Stimulated activated CD8-positive, alpha-beta memory T cell treated with anti-CD3 and anti-CD28 coated beads, Interleukin-12 subunit alpha, Interleukin-12 subunit beta, amount 100 ng/mL, for 4 hours (primary cell): Measurements from ENCODE around the gene MAP2K3.

Experiments
- DNase-seq: peaks from one replicate; pipeline ENCODE4 v3.0.0-alpha.2; 2020; ENCODE audit warnings: low read depth

Gene MAP2K3

DNA sequence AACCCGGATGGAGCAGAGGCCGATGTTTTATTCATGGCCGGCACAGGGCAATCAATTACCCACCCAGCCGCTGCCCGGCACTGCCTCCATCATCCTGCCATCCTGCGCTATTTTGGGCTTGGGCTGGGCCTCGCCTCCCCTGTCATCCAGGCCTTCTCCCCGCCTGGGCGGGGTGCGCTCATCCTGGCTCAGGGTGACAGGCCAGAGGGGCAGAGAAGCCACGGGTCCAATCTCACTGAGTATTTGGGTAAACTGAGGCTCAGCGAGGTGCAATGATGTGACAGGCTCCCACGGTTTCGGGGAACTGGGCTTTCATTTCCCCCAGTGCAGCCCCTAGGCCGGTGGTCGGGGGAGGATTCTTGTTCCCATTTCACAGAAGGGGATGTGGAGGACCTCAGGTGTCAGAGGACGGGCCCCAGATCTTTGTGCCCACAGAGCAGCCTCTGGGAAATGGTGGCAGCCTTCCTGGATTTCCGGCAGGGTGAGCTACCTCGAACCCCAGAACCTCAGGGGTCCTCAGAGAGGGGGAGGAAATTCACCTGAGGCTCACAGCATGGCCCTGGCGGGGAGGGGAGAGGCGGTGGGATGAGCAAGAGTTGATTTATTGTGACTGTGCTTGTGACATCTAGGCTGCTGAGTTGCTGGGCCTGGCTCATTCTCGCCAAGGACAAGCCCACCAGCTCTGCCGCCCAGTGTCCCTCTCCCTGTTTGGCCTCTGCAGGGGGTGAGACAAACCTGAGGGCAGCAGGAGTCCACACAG is 67.9 kb downstream of the MAP2K3 start:
- DNase-seq, result no peak

DNA sequence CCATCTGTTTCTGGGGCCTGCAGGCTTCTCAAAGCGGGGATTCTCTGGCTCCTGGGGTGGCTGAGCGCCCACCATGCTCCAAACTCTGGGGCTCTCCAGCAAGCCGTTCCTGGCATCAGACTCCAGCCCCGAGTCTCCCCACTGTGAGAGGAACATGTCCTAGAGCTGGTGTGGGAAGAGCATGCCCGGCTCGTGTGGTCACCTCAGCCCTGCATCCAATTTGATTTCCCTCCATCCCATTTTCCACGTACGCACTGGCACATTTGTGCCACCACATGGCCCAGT is 68.4 kb downstream of the MAP2K3 start:
- DNase-seq, result no peak

DNA sequence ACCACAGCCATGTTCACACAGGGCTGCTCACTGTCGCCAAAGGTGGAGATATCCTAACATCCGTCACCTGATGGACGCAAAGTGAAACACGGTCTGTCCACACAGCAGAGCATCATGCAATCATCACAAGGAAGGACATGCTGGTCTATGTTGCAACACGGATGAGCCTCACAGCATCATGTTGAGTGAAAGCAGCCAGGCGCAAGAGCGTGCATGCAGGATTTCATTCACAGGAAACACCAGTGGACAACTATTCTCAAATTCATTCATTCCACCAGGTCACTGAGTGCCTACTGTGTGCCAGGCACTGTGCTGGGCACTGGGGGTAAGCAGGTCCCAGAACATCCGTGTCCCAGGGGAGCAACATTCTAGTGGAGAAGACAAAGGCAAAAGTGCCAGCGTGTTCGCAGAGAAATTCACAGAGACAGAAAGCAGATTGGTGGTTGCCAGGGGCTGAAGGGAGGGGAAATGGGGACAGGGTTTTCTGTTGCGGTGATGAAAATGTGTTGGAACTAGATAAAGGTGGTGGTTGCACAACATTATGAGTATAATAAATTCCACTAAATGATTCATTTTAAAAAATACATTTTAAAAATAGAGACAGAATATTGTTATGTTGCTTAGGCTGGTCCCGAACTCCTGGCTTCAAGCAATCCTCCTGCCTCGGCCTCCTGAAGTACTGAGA is 69.0 kb downstream of the MAP2K3 start:
- no peak for DNase-seq

DNA sequence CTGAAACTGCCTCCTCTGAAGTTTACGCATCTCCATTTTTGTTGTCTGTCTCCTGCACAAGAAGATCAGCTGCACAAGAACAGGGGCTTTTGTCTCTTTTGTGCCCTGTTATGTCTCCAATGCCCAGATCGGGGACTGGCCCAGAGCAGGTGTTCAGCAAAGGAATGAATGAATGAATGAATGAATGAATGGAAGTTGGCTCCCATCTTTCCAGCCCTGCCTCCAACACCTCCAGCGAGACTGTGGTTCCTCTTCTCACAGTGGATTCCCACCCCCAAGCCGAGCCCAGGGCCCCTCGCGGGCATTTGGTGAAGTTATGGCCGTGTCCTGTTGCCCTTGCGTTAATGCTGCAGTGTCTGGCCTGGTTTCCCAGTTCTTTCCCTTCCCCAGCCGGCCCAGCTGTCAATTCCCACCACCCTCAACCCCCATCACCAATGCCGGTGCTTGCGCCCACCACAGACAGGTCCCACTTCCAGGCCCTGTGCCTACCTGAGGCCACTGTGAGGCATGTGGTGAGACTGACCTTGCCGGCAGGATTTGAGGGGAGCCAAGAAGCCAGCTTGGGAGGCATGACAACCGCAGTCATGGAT is 70.4 kb downstream of the MAP2K3 start:
- DNase-seq, result no peak

- DNase-seq, result no peak
These were observed 71.1 kb downstream of the MAP2K3 start for GRCh38 chr17:21355586-21355985.

DNA sequence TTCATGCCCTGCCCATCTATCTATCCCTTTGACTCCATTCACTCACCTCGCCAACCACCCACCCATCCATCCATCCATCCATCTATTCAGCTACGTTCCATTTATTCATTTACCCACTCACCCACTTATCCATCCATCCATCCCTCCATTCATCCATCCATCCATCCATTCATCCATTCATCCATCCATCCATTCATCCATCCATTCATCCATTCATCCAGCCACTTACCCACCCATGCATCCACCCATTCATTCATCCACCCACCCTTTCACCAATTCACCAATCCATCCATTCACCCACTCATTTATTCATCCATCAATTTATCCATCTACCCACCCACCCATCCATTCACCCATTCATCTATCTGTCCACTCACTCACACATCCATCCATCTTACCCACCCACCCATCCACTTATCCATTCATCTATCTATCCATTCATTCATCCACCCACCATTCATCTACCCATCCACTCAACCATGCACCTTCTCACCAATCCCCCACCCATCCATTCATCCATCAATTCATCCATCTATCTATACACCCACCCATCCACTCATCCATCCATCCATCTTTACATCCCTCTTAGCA is 72.1 kb downstream of the MAP2K3 start:
- no peak for DNase-seq

- DNase-seq, result no peak
These were observed 72.8 kb downstream of the MAP2K3 start for GRCh38 chr17:21357281-21357680.

DNA sequence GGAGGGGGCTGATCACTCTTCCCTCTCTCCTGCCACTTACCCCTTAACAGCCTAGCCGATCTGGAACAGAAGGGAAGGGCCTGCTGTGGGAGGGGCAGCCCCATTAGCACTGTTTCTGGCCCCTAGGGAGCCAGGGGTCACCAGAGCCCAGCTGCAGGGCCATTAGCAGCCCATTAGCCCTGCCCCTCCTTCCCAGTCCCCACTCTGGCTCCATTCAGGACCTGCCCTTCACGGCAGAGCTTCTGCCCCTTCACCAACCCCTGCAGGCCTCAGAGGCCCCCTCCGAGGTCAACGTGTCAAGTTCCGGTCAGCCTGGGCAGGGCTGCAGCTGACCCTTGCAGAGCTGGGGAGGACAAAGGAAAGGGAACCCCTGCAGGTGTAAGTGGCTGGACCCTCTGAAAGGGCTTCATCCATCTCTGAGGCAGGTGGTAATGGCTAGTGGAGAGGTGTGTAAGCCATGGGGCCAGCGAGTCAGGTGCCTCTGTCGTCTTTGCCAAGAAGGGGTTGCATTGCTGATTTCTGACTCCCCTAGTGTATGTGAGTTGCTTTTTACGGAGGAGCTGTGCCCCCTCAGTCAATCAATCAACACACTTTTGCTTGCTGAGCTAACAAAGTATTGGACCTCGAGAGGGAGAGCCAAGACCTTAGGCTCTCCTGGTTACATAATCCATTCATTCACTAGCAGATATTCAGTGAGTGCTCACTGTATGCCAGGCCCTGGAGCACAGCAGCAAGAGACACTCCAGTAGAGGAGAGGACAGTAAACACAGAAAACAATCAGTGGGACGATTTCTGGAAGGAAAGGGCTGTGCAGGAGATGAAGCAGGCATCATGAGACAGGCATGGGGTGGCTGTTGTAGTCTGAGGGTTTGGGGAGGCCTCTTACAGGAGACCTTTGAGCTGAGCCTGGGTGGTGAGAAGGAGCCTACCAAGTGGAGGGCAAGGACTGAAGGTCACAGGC is 73.5 kb downstream of the MAP2K3 start:
- DNase-seq, result no peak

GRCh38 chr17:21358682-21359482 is 74.4 kb downstream of the MAP2K3 start:
- DNase-seq, result no peak

- DNase-seq, result no peak
These were observed 75.0 kb downstream of the MAP2K3 start for GRCh38 chr17:21359483-21359840.

DNA sequence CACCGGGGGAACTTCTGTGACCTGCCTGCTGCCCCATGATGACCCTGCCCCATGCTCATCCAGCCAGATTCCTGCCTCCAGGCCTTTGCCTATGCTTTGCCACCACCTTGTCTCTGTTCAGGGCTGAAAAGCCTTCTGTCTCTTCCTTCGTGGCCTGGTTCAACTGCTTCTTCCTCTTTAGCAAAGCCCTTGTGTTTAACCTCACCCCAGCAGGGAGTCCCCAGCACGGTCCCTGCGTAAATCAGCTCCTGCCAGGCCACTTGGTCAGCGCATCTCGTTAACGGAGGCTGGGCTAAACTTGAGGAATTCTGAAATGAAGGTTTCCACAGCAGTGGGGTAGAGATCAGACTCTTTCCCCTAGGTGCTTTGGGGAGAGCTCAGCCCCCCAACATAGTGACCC is 75.5 kb downstream of the MAP2K3 start:
- no peak for DNase-seq

DNA sequence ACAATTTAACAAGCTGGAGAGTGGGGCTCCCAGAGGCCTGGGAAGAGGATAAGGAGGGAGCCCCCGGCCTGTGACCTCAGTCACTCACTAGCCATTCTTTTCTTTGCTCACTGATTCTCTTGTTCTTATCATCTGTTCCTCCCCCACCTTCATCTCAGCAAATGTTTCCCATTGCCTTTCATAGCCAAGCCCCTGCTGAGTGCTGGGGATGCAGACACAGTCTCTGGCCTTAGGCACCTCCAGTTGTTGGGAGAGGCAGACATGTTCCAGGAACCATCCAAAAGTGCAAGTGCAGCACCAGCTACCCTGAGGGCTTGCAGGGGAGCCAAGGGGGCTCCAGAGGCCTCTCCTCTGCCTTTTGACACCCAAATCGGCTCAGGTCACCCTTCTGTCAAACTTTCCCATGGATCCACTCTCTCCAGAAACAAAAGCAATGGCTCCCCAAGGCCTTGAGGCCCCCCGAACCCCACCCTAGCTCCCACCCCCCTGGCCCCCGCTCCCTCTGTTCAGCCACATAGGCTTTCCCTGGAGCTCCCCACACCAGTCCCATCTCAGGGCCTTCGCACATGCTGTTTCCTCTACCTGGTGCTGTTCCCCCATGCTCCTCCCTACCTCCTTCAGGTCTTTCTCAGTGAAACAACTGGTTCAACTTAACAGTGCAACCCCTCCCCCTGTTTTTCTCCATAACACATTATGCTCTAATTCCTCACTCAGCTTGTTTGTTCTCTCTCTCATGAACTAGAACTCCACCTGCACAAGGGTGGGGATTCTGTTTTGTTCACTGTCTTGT is 76.7 kb downstream of the MAP2K3 start:
- DNase-seq, result no peak

- no peak for DNase-seq
These were observed 77.9 kb downstream of the MAP2K3 start for GRCh38 chr17:21362331-21362931.

DNA sequence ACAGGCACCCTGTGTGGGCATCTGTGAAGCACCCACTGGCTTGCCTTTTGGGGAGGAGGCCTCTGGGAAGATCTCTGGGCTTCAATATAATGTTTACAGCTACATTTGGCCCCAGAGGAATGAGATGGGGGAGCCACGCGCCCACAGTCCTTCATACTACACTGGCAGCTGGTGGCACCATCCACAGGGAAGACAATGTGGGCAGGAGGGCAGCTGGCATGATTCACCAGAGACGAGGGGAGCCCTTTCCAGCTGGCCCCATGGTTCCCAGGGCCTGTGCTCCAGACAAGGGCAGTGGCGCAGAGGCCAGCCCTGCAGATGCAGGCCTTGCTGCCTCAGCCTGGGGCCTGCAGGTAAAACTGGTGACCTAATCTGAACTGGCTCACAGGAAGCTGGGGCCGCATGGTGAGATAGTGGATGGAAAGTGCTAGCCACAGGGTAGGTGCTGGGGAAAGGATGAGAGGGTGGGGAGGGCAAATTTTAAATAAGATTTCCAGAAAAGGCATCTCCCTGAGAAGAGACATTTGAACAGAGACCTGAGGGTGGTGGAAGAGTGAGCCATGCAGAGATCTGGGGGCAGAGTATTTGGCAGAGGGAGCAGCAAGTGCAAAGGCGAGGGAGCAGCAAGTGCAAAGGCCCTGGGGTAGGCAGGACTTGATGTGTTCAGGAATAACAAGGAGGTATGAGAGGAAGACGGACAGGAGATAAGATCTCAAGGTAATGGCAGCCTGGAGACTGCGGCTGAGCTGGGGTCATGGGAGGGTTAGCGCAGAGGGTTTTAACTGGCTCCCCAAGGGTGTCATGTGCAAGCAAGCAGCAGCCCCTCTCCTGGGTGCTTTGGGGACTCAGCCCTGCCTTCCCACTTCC is 79.5 kb downstream of the MAP2K3 start:
- no peak for DNase-seq
